22Rv1 (cell line): ENCODE measurements around the gene HBZ.

ENCODE experiments used
- CTCF ChIP-seq: fragments of 450-650 bp; IDR thresholded peaks from 2 replicates; pipeline ENCODE4 v1.5.1; 2017; ENCODE audit warnings: mild to moderate bottlenecking
- ZFX ChIP-seq: fragments of 450-650 bp; IDR thresholded peaks from 2 replicates; pipeline ENCODE4 v1.6.1; 2017; ENCODE audit warnings: antibody characterized with exemption, borderline replicate concordance

GRCh38 chr16:140175-140857 lies 12.1 kb upstream of the HBZ start:
- TF ChIP-seq CTCF, result no peak
- TF ChIP-seq ZFX, result no peak
